Mucosa of gallbladder (tissue), 1 donor: Measurements from ENCODE around the gene ZSWIM4. TPM values are rescaled to one million over a fixed set of nuclear protein-coding genes. Genes with fewer than 3 reads are reported as not detected.
"Not testable (repeated sequence)": the region's sequence is repeated elsewhere in the genome, so short reads cannot be mapped to it uniquely, and the experiment has no call there.

ENCODE experiments used
- DNase-seq: peaks from one replicate; pipeline ENCODE4 v3.0.0-alpha.2; 2020; ENCODE audit warnings: low spot score
- total RNA-seq: library from RNA; stranded (reverse); gene quantifications from one replicate; pipeline ENCODE4 v1.2.1, GENCODE V29; 2021
- donor health status: DM: no; HTN: no; CAD: no.

The ZSWIM4 gene
- total RNA-seq, 1 donor from 2014 or later, result 11.2 TPM

DNA sequence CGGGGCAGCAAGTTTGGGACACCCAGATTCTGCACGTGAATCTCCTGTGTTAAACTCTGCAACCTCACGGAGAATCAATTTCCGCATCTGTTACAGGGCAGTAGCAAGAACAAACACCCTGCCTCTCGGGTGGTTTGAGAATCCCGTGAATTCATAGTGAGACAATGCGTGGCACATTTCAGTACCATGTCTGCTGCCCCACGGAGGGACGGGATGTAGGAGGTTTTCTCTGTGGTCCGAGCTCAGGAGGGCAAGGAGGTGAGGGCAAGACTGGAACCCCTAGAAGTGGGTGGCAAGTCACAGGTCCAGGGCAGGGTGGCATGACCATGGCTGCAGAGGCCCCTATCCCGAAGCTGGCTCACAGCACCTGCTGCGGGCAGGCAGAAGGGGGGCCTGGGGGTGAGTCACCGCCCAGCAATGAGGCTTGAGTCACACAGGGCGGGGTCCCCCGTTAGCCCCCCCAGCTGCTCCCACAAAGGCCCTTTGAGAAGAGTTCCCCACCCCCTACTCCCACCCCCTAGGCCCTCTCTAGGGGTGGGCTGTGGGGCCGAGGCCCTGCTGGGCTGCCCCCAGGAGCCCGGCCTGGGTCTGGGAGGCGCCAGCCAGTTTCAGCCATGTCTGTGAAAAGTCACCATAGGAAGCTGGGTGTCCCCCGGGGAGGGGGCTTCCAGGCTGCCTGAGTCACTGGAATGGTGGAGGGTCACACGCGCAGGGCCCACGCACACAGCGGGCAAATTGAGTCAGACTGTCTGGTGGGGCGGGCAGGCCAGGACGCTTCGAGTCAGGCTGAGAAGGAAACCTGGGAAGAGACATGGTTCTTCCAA is 55.9 kb downstream of the ZSWIM4 start:
- peak; percentile 86 for DNase-seq

DNA sequence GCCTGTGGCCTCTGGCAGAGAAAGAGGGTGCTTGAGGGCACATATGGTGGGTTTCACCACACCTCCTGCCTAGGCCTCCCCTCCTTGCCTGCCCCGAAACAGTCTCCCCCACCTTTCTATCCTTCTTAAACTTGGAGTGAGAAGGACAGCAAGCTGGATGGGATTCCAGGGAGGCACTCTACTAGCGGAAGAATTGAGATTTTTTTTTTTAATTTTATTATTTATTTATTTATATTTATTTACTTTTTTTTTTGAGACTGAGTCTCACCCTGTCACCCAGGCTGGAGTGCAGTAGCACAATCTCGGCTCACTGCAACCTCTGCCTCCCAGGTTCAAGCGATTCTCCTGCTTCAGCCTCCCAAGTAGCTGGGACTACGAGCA is 56.5 kb downstream of the ZSWIM4 start:
- not testable (repeated sequence) for DNase-seq

DNA sequence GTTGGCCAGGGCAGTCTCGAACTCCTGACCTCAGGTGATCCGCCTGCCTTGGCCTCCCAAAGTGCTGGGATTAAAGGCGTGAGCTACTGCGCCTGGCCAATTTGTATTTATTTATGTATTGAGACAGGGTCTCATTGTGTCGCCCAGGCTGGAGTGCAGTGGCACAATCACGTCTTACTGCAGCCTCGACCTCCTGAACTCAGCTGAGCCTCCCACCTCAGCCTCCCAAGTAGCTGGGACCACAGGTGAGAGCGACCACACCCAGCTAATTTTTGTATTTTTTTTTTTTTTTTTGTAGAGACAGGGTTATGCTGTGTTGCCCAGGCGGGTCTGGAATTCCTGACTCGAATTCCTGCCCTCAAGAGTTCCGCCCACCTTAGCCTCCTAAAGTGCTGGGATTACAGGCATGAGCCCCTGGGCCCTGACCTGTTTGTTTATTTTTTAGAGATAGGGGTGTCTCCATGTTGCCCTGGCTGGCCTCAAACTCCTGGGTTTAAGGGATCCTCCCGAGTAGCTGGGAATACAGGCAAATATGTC is 57.0 kb downstream of the ZSWIM4 start:
- not testable (repeated sequence) for DNase-seq

DNA sequence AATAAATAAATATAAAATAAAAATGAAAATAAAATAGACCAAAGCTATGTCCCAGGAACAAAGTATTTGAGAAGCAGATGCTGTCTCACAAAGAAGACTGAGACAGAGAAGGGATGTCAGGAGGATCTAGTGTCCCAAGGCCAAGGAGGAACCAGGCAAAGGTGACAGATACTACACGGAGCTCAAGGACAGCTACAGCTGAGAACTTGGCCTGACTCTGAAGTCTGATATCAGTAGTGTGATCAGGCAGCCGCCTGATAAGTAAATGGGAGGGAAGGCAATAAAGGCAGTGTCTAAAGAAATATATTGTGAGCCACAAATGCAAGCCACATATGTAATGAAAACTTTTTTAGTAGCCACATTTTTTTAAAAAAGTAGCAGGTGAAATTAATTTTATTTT is 61.3 kb downstream of the ZSWIM4 start:
- no peak for DNase-seq

DNA sequence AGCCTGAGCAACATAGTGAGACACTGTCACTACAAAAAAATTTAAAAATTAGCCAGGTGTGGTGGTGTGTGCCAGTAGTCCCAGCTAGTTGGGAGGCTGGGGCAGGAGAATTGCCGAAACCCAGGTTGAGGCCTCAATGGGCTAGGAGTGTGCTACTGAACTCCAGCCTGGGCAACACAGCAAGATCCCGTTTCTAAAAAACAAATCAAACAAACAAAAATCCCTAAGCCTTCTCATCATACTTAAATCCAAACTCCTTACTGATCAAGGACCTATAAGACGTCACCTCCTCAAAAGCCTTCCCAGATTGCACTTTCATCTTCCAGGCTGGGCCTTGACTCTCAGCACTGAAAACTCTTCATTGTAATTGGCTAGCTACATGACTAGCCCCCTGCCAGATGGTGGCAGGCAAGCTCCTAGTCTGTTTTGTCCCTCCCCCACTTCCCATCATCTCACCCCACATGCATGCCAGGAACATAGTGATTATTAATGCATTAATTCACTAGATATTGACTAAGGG is 64.2 kb downstream of the ZSWIM4 start:
- no peak for DNase-seq

DNA sequence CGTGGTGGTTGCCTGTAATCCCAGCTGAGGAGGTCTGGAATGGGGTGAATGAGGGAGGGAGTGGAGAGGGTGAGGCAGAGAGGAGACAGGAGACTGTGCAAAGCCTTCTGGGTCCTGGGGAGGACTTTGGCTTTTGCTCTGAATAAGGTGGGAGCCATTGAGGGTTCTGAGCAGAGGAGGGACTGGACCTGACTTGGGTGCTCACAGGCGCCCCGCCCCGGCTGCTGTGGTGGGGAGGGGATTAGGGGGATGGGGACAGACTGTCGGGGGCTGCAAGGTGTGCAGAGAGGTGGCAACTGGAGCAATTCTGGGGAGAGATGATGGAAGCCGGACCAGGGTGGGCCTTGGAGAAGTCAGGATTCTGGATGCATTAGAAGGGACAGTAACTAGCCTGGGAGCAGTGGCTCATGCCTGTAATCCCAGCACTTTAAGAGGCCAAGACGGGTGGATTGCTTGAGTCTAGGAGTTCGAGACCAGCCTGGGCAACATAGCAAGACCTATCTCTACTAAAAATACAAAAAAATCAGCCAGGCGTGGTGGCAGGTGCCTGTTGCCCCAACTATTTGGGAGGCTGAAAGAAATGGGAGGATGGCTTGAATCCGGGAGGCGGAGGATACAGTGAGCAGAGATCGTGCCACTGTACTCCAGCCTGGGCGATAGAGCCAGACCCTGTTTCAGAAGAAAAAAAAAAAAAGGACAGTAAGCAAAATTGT is 65.6 kb downstream of the ZSWIM4 start:
- no peak for DNase-seq

DNA sequence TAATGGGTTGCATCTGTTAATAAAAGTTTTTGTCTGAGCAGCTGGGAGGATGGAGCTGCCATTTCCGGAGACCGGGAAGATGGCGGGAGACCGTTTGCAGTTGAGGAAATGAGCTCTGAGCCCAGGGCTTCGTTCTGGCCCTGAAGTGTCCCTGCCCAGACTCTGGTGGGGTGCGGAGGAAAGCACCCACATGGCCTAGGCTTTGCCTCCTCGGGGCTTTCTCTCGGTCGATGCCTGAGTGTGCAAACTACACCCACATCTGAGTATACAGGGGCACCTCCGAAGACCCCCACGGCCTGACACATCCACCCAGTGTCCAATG is 66.1 kb downstream of the ZSWIM4 start:
- no peak for DNase-seq

DNA sequence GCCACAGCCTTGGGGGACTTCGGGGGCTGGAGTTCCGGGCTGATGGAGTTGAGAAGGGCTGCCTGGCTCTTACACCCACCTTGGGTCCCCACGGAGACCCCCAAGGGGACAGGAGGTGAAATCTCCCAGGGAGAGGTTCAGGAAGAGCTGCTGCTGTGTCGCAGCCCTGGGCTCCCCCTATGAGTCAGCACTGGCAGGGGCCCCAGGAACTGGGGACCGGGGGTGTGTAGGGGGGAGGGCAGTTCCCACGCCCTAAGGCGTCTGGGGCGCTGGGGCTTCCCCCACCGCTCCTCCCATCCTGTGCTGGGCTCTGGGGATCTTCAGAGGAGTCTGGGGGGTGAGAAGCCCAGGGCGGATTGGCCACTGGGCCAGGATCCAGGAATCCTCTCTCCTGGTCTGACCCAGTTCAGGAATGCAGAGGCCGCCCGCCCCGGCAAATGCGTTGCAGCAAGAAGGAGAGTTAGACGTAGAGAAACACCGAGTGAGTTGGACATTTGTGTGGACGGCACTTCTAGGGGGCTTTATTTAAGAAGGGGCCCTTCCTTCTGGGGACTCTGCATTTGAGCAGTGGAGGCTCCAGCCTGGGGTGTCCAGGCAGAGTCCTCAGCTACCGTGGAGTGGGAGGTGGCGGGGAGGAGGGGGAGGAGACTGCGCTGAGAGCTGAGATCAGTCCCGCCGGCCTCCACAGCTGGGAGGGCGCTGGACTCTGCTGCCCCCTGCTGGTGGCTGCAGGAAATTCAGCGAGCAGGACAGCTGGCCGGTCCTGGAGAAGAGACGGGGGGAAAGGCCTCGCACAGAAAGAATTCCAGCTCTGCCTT is 66.7 kb downstream of the ZSWIM4 start:
- peak; percentile 93 for DNase-seq

DNA sequence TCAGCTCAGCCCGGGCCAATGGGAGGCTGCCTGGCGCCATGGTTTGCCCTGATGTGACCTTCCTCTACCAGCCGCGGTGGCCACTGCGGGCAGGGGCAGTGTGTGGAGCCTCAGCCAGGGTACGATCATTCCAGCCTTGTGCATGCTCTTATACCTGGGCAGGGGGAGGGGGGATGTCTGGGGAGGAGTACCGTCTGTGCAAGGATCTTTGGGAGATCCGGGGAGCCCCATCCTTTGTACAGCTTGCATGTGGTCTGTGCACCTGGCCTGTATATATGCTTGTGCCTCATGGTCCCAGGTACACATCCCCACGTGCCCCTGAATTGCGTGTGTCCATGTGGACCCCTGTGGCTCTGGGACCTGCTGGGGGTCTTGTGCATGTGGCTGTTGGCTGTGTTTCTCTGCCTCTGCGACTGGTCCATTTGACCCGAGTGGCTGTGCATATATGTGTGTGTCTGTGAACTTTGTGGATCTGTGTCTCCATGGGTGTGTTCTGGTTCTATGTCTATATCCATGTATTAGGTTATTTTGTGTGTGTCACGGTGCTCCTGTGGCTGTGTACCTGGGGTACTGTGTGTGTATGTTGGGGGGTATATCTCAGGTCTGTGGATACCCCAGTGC is 68.9 kb downstream of the ZSWIM4 start:
- DNase-seq, result no peak

DNA sequence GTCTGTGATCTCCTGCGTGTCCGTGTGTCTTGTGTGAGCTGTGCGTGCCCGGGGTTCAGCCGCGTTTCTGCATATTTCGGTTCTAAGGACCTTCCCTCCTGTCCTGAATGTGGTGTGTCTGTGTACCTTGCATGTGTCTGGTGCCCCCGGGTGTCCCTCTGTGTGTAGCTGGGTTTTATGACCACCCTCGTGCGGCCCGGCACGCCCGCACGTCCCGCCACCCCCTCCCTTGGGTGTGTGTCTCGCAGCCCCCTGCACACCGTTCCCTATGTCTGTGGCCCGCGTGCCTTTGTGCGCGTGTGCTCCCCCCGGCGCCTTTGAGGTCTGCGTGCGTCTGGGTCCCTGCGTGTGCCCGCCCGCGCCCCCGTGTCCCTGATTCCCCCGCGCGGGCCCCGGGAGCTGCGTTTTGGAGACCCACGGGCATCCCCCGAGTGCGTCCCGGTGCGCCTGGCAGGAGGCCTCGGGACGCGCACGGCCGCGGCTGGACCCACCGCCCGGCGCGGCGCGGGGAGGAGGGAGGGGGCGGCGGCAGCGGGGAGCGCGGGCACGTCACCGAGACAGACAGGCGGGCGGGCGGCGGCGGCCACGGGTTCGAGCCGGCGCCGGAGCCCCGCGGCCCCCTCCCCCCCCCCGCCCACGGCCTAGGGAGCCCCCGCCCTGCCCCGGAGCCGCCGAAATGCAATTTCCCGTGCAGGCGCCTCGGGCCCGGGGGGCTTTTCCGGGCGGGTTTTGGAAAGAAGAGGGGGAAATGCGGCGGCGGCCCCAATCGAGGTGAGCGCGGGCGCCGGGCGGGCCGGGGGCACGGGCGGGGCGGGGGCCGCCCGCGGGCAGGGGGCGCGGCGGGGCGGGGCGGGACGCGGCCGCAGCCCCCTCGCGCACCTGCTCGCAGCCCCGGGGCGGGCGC is 69.7 kb downstream of the ZSWIM4 start:
- DNase-seq, result no peak

DNA sequence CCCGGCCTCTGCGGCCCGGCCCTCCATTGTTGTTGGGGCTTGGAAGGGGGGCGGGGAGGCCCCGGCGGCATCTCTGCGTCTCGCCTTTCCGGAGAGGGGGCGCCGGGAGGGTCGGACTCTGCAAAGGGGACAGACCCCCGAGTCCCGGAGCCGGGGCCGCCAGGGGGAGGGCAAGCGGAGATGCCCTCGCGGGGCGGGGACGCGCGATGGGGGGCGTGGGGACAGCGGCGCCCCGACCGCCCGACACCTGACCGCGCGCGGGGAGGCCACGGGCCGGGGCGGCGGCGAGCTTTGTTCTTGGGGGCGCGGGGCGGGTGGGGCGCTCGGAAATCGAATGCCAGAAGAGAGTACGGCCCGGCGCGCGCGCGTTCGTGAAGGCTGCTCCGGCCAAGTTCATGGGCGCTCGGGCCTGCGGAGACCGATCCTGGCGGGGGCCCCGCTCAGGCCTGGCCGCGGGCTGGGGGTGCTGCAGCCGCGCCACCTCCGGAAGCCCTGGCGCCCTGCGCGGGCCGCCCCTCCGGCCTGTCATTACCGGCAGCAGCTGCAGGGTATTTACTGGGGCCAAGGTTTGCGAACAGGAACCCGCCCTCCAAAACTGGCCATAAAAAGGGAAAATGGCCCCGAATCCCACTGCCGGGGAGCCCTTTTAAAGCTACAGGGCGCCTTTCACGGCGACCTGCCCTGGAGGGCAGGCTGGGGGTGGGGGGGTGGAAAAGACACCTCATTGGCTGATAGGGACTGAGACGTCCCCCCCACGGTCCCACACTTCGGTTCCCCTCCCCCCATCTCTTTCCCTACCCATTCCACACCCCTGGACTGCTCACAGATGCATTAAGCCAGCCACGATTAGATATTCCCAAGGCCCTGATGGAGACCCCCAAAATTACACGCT is 70.6 kb downstream of the ZSWIM4 start:
- DNase-seq, result no peak

DNA sequence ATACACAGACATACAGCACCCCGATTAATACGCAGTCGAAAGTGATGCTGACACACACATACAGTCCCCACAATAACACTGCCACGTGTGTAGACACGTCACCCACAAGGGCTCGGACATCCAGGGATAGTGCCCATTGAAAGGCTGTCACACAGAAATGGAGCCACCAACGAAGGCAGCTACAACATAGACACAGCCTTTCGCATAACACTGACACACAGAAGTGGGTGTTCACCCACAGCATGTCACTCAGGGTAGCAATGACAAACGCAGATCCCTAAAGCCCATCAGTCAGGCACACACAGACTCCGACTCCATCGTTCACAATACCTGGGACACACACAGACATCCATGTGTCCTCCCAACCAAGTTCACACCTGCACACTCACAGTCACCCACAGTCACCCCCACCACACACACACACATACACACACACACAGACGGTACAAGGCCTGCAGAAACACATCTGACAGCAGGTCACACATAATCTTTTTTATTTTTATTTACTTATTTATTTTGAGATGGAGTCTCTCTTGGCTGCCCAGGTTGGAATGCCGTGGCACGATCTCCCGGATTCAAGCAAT is 71.3 kb downstream of the ZSWIM4 start:
- DNase-seq, result no peak

DNA sequence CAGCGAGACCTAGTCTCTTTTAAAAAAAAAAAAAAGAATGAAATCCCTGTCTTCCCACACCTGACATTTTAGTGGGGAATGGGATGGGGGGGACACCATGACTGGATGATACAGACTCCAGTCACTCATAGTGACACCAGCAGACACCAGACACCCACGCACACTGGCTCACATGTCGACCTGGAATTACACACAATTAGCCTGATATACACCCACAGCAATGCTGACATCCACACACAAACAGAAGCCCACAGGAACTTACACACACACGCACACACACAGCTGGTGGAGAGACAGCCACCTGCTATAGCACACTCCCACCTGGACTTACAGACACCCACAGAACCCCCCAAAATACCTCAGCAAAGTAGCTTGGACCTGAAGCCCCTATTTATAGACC is 73.4 kb downstream of the ZSWIM4 start:
- no peak for DNase-seq

DNA sequence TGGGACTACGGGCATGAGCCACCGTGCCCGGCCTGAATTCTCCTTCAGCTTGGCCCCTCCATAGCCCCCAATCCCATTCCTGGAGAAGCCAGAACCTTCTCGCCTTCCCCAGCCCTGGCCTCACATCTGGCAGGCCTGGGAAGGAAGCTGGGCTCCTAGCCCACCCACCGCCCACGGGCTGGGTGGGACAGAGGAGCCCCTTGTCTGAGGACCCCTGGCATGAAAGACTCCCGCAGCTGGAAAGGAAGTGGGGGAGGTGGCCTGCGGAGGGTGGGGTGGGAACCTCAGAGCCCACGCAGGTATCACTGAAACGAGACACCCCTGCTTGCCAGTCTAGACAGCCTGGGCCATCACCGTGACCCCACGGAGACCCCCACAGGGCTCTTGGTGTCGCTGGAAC is 74.0 kb downstream of the ZSWIM4 start:
- no peak for DNase-seq

DNA sequence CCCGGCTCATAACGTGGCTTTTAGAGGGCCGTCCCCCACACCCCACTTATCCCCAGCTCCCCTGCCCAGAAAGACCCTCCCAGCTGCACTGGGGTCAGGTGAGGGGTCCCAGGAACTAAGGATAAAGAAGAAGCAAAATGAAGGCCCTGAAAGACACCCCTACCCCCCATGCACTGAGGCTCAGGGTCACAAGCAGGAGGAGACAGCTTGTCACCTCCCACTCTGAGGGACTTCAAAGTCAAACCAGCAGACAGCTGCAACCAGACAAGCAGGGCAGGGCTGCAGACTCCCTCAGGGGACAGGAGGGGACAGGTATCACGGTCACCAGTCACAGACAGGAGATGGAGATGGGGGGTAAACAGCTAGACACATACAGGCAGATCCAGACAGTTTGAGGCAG is 75.6 kb downstream of the ZSWIM4 start:
- DNase-seq, result no peak

DNA sequence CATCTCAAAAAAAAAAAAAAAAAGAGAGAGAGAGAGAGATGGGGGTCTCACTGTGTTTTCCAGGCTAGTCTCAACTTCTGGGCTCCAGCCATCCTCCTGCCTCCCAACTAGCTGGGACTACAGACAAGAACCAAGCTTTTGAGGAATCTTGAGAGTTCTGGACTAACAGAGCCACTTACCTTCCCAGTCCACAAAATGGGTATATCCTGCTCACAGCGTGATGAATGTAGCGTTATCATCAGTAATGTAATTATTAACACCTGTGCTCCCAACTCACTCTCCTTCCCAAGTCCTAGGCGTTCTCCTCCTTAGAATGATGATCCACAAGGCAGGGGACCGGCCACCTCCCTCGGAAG is 77.1 kb downstream of the ZSWIM4 start:
- DNase-seq, result no peak

DNA sequence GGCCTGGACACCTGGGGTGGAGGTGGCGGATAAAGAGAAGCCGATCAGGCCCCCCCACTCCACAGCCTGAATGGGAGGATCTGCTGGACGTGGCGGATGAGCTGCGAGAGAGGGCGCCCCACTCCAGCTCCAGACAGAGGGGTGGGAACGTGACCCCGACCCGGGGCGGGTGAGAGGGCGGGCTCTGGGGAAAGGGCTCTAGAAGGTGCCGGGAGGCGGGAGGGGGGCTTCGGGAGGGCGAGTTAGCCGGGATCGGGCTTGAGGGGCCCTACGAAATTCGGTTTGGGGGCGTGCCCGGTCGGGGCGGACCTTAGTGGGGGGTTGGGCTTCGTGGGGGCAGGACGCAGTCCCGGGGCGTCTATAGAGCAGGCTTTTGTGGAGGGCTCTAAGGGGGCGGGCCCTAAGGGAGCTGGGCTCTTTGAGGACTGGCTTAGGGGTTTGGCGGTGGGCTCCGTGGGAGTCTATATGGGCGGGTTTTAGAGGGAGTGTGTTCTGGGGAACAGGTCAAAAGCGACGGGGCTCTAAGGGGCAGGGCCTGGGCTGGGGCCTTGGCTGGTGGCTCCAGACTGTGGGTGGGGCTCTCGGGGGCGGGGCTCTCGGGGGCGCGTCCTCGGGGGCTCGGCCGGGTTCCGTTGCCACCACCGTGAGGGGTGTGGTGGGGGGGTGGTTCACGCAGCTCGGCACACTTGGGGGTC is 77.6 kb downstream of the ZSWIM4 start:
- no peak for DNase-seq

DNA sequence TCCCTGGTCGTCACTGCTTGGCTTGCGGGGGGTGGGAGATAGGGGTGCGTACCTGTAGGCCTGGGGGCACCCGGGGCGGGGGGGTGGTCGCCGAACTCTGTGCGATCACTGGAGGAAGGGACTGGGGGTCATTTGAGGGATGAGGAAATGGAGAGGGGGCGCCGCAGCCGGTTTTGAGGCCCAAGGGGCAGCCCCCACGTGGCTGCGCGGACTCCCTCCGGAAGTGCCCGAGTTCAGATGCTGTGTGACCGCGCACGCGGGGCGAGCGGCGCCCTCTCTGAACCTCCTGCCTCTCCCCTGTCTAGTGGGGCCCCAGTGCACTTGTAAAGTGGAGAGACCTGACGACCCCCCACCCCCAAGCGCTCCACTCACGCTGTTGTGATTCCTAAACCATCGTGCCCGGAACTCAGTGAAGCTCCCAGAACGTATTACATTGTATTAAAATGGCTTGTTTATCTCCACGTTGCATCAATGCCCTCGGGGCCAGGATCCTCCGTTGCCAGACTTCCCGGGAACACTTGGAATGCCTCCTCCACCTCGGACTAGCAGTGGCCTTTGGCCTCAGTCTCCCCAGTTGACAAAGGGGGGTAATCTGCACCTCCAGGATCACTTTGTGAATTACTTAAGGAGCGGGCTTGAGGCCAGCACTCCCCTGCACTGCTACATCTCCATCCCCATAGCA is 78.7 kb downstream of the ZSWIM4 start:
- no peak for DNase-seq
